ENCODE results near the gene ZNF808. TPM values are rescaled to one million over a fixed set of nuclear protein-coding genes. Genes with fewer than 3 reads are reported as not detected.
"Not testable (repeated sequence)": the region's sequence is repeated elsewhere in the genome, so short reads cannot be mapped to it uniquely, and the experiment has no call there.

Gene ZNF808
- 5.6 TPM for polyA plus RNA-seq (2013, experiment 1 of 2)
- 6.6 TPM for polyA plus RNA-seq (2013, experiment 2 of 2)

GRCh38 chr19:52527134-52527955, at the start of gene ZNF808:
Gene ZNF808, plus strand, starts transcription at chr19:52527668. Its CDS starts 15,617 bp downstream, at chr19:52543285.
- Histone ChIP-seq H3K4me2 (ENCODE audit: insufficient read depth, low read length, poor library complexity, severe bottlenecking) (peak within 1 kb of the TSS; percentile 95), H3K4me1 (ENCODE audit: control insufficient read depth in 2 of 2, insufficient read depth in 1 of 2, low read depth in 1 of 2, low read length in 2 of 2) (peaks cover 0 to 3% of the 10 kb centered on the region in 2 donors), H2BK15ac (ENCODE audit: low read length) (no peak within 1 kb of the TSS), H3K14ac (ENCODE audit: low read length) (no peak within 1 kb of the TSS), H4K91ac (ENCODE audit: low read depth, low read length, poor library complexity) (no peak within 1 kb of the TSS), H2AK5ac (ENCODE audit: low read depth, low read length) (peak within 1 kb of the TSS; percentile 54), H4K8ac (ENCODE audit: low read depth, low read length) (peak within 1 kb of the TSS; percentile 66), H3K9ac (ENCODE audit: low read depth, low read length, poor library complexity) (peak within 1 kb of the TSS; percentile 93), H3K27ac (replicated peaks; ENCODE audit: low read length) (peak within 1 kb of the TSS; percentile 75), H2BK5ac (ENCODE audit: low read length) (no peak within 1 kb of the TSS), H2BK12ac (ENCODE audit: low read length) (no peak within 1 kb of the TSS), H3K18ac (ENCODE audit: low read length) (peak within 1 kb of the TSS; percentile 87), H3K36me3 (replicated peaks in 1 of 2; ENCODE audit: control insufficient read depth in 2 of 2, insufficient read depth in 2 of 2, low read length in 2 of 2) (peaks cover 0 to 4% of the 10 kb centered on the region in 2 donors), H3K27me3 (ENCODE audit: control insufficient read depth in 3 of 3, insufficient read depth in 3 of 3, low read depth in 1 of 3, low read length in 3 of 3) (no peaks in the 10 kb centered on the region), H3K4me3 (ENCODE audit: low read length in 2 of 2) (peak within 1 kb of the TSS; percentile 77 to 91), H2AFZ (ENCODE audit: low read length) (peak within 1 kb of the TSS; percentile 96), H2BK120ac (ENCODE audit: low read depth, low read length) (no peak within 1 kb of the TSS), H3K4ac (ENCODE audit: low read length) (no peak within 1 kb of the TSS), H3K23ac (ENCODE audit: low read depth, low read length, poor library complexity) (peak within 1 kb of the TSS; percentile 92), H3K79me1 (ENCODE audit: low read depth, low read length) (peaks cover 1% of the 10 kb centered on the region), H3K9me3 (replicated peaks in 1 of 2; ENCODE audit: control insufficient read depth in 2 of 2, insufficient read depth in 1 of 2, low read depth in 1 of 2, low read length in 2 of 2) (peaks cover 0 to 2% of the 10 kb centered on the region in 2 donors)
- DNase-seq (ENCODE audit: low spot score): peak; percentile 89
- no CpG with 5 or more reads among the region's 54 CpGs for WGBS, 2 donors (ENCODE audit: extremely low coverage in 2 of 2, insufficient read length in 2 of 2, insufficient replicate concordance in 1 of 2)

GRCh38 chr19:52484111-52484743, 43.2 kb upstream of the ZNF808 start:
- not testable (repeated sequence) for H3K36me3 ChIP-seq (replicated peaks in 1 of 2; ENCODE audit: control insufficient read depth in 2 of 2, insufficient read depth in 2 of 2, low read length in 2 of 2); H4K8ac ChIP-seq (ENCODE audit: low read depth, low read length); H3K27me3 ChIP-seq (ENCODE audit: control insufficient read depth in 3 of 3, insufficient read depth in 3 of 3, low read depth in 1 of 3, low read length in 3 of 3); H3K4me2 ChIP-seq (ENCODE audit: insufficient read depth, low read length, poor library complexity, severe bottlenecking); H3K9me3 ChIP-seq (replicated peaks in 1 of 2; ENCODE audit: control insufficient read depth in 2 of 2, insufficient read depth in 1 of 2, low read depth in 1 of 2, low read length in 2 of 2); H3K23ac ChIP-seq (ENCODE audit: low read depth, low read length, poor library complexity); H3K9ac ChIP-seq (ENCODE audit: low read depth, low read length, poor library complexity); H3K18ac ChIP-seq (ENCODE audit: low read length); DNase-seq (ENCODE audit: low spot score); H2BK5ac ChIP-seq (ENCODE audit: low read length); H2BK120ac ChIP-seq (ENCODE audit: low read depth, low read length); H3K14ac ChIP-seq (ENCODE audit: low read length); H3K79me1 ChIP-seq (ENCODE audit: low read depth, low read length); H3K27ac ChIP-seq (replicated peaks; ENCODE audit: low read length); H3K4me3 ChIP-seq (ENCODE audit: low read length in 2 of 2); H3K4ac ChIP-seq (ENCODE audit: low read length); H2BK15ac ChIP-seq (ENCODE audit: low read length); H2AFZ ChIP-seq (ENCODE audit: low read length); H2AK5ac ChIP-seq (ENCODE audit: low read depth, low read length); H3K4me1 ChIP-seq (ENCODE audit: control insufficient read depth in 2 of 2, insufficient read depth in 1 of 2, low read depth in 1 of 2, low read length in 2 of 2); H4K91ac ChIP-seq (ENCODE audit: low read depth, low read length, poor library complexity); H2BK12ac ChIP-seq (ENCODE audit: low read length)
- WGBS, 2 donors (ENCODE audit: extremely low coverage in 2 of 2, insufficient read length in 2 of 2, insufficient replicate concordance in 1 of 2): no CpG with 5 or more reads among the region's 7 CpGs

- not testable (repeated sequence) for H4K91ac ChIP-seq (ENCODE audit: low read depth, low read length, poor library complexity); H3K9me3 ChIP-seq (replicated peaks in 1 of 2; ENCODE audit: control insufficient read depth in 2 of 2, insufficient read depth in 1 of 2, low read depth in 1 of 2, low read length in 2 of 2)
- no CpG with 5 or more reads among the region's 7 CpGs for WGBS, 2 donors (ENCODE audit: extremely low coverage in 2 of 2, insufficient read length in 2 of 2, insufficient replicate concordance in 1 of 2)
Observed at GRCh38 chr19:52485064-52485463, 42.4 kb upstream of the ZNF808 start.

GRCh38 chr19:52485561-52486240, 41.8 kb upstream of the ZNF808 start:
- H4K91ac ChIP-seq (ENCODE audit: low read depth, low read length, poor library complexity); H3K27me3 ChIP-seq (ENCODE audit: control insufficient read depth in 3 of 3, insufficient read depth in 3 of 3, low read depth in 1 of 3, low read length in 3 of 3); H3K4me3 ChIP-seq (ENCODE audit: low read length in 2 of 2); H3K4ac ChIP-seq (ENCODE audit: low read length); H2BK120ac ChIP-seq (ENCODE audit: low read depth, low read length); H3K9me3 ChIP-seq (replicated peaks in 1 of 2; ENCODE audit: control insufficient read depth in 2 of 2, insufficient read depth in 1 of 2, low read depth in 1 of 2, low read length in 2 of 2); H3K9ac ChIP-seq (ENCODE audit: low read depth, low read length, poor library complexity); H3K4me2 ChIP-seq (ENCODE audit: insufficient read depth, low read length, poor library complexity, severe bottlenecking); H4K8ac ChIP-seq (ENCODE audit: low read depth, low read length); H3K27ac ChIP-seq (replicated peaks; ENCODE audit: low read length); H3K79me1 ChIP-seq (ENCODE audit: low read depth, low read length); H2AFZ ChIP-seq (ENCODE audit: low read length); H2BK5ac ChIP-seq (ENCODE audit: low read length); H2BK15ac ChIP-seq (ENCODE audit: low read length); H3K18ac ChIP-seq (ENCODE audit: low read length); H2AK5ac ChIP-seq (ENCODE audit: low read depth, low read length); DNase-seq (ENCODE audit: low spot score); H3K23ac ChIP-seq (ENCODE audit: low read depth, low read length, poor library complexity); H3K36me3 ChIP-seq (replicated peaks in 1 of 2; ENCODE audit: control insufficient read depth in 2 of 2, insufficient read depth in 2 of 2, low read length in 2 of 2); H3K4me1 ChIP-seq (ENCODE audit: control insufficient read depth in 2 of 2, insufficient read depth in 1 of 2, low read depth in 1 of 2, low read length in 2 of 2); H3K14ac ChIP-seq (ENCODE audit: low read length); H2BK12ac ChIP-seq (ENCODE audit: low read length): not testable (repeated sequence)
- WGBS, 2 donors (ENCODE audit: extremely low coverage in 2 of 2, insufficient read length in 2 of 2, insufficient replicate concordance in 1 of 2): no CpG with 5 or more reads among the region's 8 CpGs

More at GRCh38 chr19:52485064-52485463, 42.4 kb upstream of the ZNF808 start:
- H2BK5ac ChIP-seq (ENCODE audit: low read length); H3K4me2 ChIP-seq (ENCODE audit: insufficient read depth, low read length, poor library complexity, severe bottlenecking); DNase-seq (ENCODE audit: low spot score); H3K14ac ChIP-seq (ENCODE audit: low read length); H3K79me1 ChIP-seq (ENCODE audit: low read depth, low read length); H2AFZ ChIP-seq (ENCODE audit: low read length); H3K23ac ChIP-seq (ENCODE audit: low read depth, low read length, poor library complexity); H3K27ac ChIP-seq (replicated peaks; ENCODE audit: low read length); H2AK5ac ChIP-seq (ENCODE audit: low read depth, low read length); H2BK12ac ChIP-seq (ENCODE audit: low read length); H3K4ac ChIP-seq (ENCODE audit: low read length); H2BK15ac ChIP-seq (ENCODE audit: low read length); H3K27me3 ChIP-seq (ENCODE audit: control insufficient read depth in 3 of 3, insufficient read depth in 3 of 3, low read depth in 1 of 3, low read length in 3 of 3); H4K8ac ChIP-seq (ENCODE audit: low read depth, low read length); H2BK120ac ChIP-seq (ENCODE audit: low read depth, low read length); H3K18ac ChIP-seq (ENCODE audit: low read length); H3K4me3 ChIP-seq (ENCODE audit: low read length in 2 of 2); H3K9ac ChIP-seq (ENCODE audit: low read depth, low read length, poor library complexity); H3K4me1 ChIP-seq (ENCODE audit: control insufficient read depth in 2 of 2, insufficient read depth in 1 of 2, low read depth in 1 of 2, low read length in 2 of 2); H3K36me3 ChIP-seq (replicated peaks in 1 of 2; ENCODE audit: control insufficient read depth in 2 of 2, insufficient read depth in 2 of 2, low read length in 2 of 2): not testable (repeated sequence)

All from neuronal stem cell (in vitro differentiated cells).